HEK293 (cell line): Measurements from ENCODE around the gene PKP3.

Experiments used
- CTCF ChIA-PET: fragments of 350-600 bp; formaldehyde crosslinking; extraction: SDS; loops from one replicate; lab custom pipeline; 2021; ENCODE audit warnings: antibody characterized with exemption; lab: Yijun Ruan, JAX
- POLR2A ChIA-PET: fragments of 300-600 bp; formaldehyde crosslinking; extraction: SDS; loops from one replicate; lab custom pipeline; 2020; ENCODE audit warnings: antibody characterized with exemption, inconsistent platforms; lab: Yijun Ruan, JAX
- H3K27ac ChIP-seq: fragments of 200-500 bp; sonication (Bioruptor generic); 2 replicates; pipeline ENCODE4 v1.5.1; 2014; ENCODE audit warnings: low read depth, low read length, control low read depth, inconsistent platforms; ENCODE audit errors: extremely low read depth
- H3K36me3 ChIP-seq, 2 experiments: fragments of 200-500 bp in 1 of 2; sonication (Bioruptor generic) in 1 of 2; 1 replicate in 1 of 2; 2 replicates in 1 of 2; pipeline ENCODE4 v1.5.1; 2014 to 2017; ENCODE audit warnings: inconsistent platforms in 2 of 2, low read length in 2 of 2; ENCODE audit not compliant: control insufficient read depth in 2 of 2, insufficient read depth in 1 of 2
- H3K4me1 ChIP-seq: fragments of 200-500 bp; sonication (Bioruptor generic); 2 replicates; pipeline ENCODE4 v1.5.1; 2014; ENCODE audit warnings: mild to moderate bottlenecking, low read length, inconsistent platforms; ENCODE audit not compliant: control insufficient read depth, insufficient read depth
- H3K4me3 ChIP-seq: 2 replicates; pipeline ENCODE4 v1.5.1; 2011; ENCODE audit warnings: low read depth, mild to moderate bottlenecking, control low read depth, low read length, moderate library complexity
- H3K9me3 ChIP-seq: fragments of 200-500 bp; sonication (Bioruptor generic); 2 replicates; pipeline ENCODE4 v1.5.1; 2014; ENCODE audit warnings: low read depth, low read length, inconsistent platforms; ENCODE audit not compliant: control insufficient read depth, insufficient read depth
- BCL11B ChIP-seq: fragments of 450-650 bp; formaldehyde crosslinking; IDR thresholded peaks from 2 replicates; pipeline ENCODE4 v1.5.1; 2016; ENCODE audit warnings: low read depth, missing biosample characterization, missing genetic modification characterization
- EGR2 ChIP-seq: fragments of 450-650 bp; formaldehyde crosslinking; IDR thresholded peaks from 2 replicates; pipeline ENCODE4 v1.5.1; 2016; ENCODE audit warnings: low read depth, missing biosample characterization, missing genetic modification characterization
- FEZF1 ChIP-seq: fragments of 450-650 bp; formaldehyde crosslinking; IDR thresholded peaks from 2 replicates; pipeline ENCODE4 v1.5.1; 2016; ENCODE audit warnings: missing biosample characterization, missing genetic modification characterization
- GLIS2 ChIP-seq: fragments of 450-650 bp; formaldehyde crosslinking; IDR thresholded peaks from 2 replicates; pipeline ENCODE4 v1.5.1; 2016; ENCODE audit warnings: missing biosample characterization, missing genetic modification characterization
- KLF1 ChIP-seq: fragments of 450-650 bp; formaldehyde crosslinking; IDR thresholded peaks from 2 replicates; pipeline ENCODE4 v1.5.1; 2016; ENCODE audit warnings: missing biosample characterization, missing genetic modification characterization
- KLF16 ChIP-seq: fragments of 450-650 bp; formaldehyde crosslinking; IDR thresholded peaks from 2 replicates; pipeline ENCODE4 v1.5.1; 2017; ENCODE audit warnings: missing biosample characterization, missing genetic modification characterization
- RBAK ChIP-seq: fragments of 450-650 bp; formaldehyde crosslinking; IDR thresholded peaks from 2 replicates; pipeline ENCODE4 v1.5.1; 2016; ENCODE audit warnings: missing biosample characterization, missing genetic modification characterization
- SP3 ChIP-seq: fragments of 450-650 bp; formaldehyde crosslinking; IDR thresholded peaks from 2 replicates; pipeline ENCODE4 v1.5.1; 2016; ENCODE audit warnings: missing biosample characterization, missing genetic modification characterization
- TCF7L2 ChIP-seq: IDR thresholded peaks from 2 replicates; pipeline ENCODE4 v1.6.1; 2011; ENCODE audit warnings: low read depth, mild to moderate bottlenecking, inconsistent platforms, low read length, moderate library complexity, borderline replicate concordance
- ZBTB17 ChIP-seq: fragments of 450-650 bp; formaldehyde crosslinking; IDR thresholded peaks from 2 replicates; pipeline ENCODE4 v1.5.1; 2016; ENCODE audit warnings: missing biosample characterization, missing genetic modification characterization
- ZBTB20 ChIP-seq: fragments of 450-650 bp; formaldehyde crosslinking; IDR thresholded peaks from 2 replicates; pipeline ENCODE4 v1.5.1; 2016; ENCODE audit warnings: missing biosample characterization, missing genetic modification characterization
- ZBTB21 ChIP-seq: fragments of 450-650 bp; formaldehyde crosslinking; IDR thresholded peaks from 2 replicates; pipeline ENCODE4 v1.5.1; 2017; ENCODE audit warnings: missing biosample characterization, missing genetic modification characterization
- ZBTB48 ChIP-seq: fragments of 450-650 bp; formaldehyde crosslinking; IDR thresholded peaks from 2 replicates; pipeline ENCODE4 v1.5.1; 2016; ENCODE audit warnings: missing biosample characterization, missing genetic modification characterization
- ZBTB6 ChIP-seq: fragments of 450-650 bp; formaldehyde crosslinking; IDR thresholded peaks from 2 replicates; pipeline ENCODE4 v1.5.1; 2017; ENCODE audit warnings: missing biosample characterization, missing genetic modification characterization
- ZNF155 ChIP-seq: fragments of 450-650 bp; formaldehyde crosslinking; IDR thresholded peaks from 2 replicates; pipeline ENCODE4 v1.5.1; 2016; ENCODE audit warnings: missing biosample characterization, missing genetic modification characterization
- ZNF23 ChIP-seq: fragments of 450-650 bp; formaldehyde crosslinking; IDR thresholded peaks from 2 replicates; pipeline ENCODE4 v1.5.1; 2016; ENCODE audit warnings: missing biosample characterization, missing genetic modification characterization, borderline replicate concordance
- ZNF311 ChIP-seq: fragments of 450-650 bp; formaldehyde crosslinking; IDR thresholded peaks from 2 replicates; pipeline ENCODE4 v1.5.1; 2017; ENCODE audit warnings: missing biosample characterization, missing genetic modification characterization, borderline replicate concordance
- ZNF404 ChIP-seq: fragments of 450-650 bp; formaldehyde crosslinking; IDR thresholded peaks from 2 replicates; pipeline ENCODE4 v1.5.1; 2017; ENCODE audit warnings: missing biosample characterization, missing genetic modification characterization
- ZNF473 ChIP-seq: fragments of 450-650 bp; formaldehyde crosslinking; IDR thresholded peaks from 2 replicates; pipeline ENCODE4 v1.5.1; 2017; ENCODE audit warnings: missing biosample characterization, missing genetic modification characterization
- ZNF585B ChIP-seq: fragments of 450-650 bp; formaldehyde crosslinking; IDR thresholded peaks from 2 replicates; pipeline ENCODE4 v1.5.1; 2016; ENCODE audit warnings: missing biosample characterization, missing genetic modification characterization
- ZNF621 ChIP-seq: fragments of 450-650 bp; formaldehyde crosslinking; IDR thresholded peaks from 2 replicates; pipeline ENCODE4 v1.5.1; 2017; ENCODE audit warnings: missing biosample characterization, missing genetic modification characterization
- ZNF670 ChIP-seq: fragments of 450-650 bp; formaldehyde crosslinking; IDR thresholded peaks from 2 replicates; pipeline ENCODE4 v1.5.1; 2016; ENCODE audit warnings: missing biosample characterization, missing genetic modification characterization, low read depth
- ZNF692 ChIP-seq: fragments of 450-650 bp; formaldehyde crosslinking; IDR thresholded peaks from 2 replicates; pipeline ENCODE4 v1.5.1; 2016; ENCODE audit warnings: missing biosample characterization, missing genetic modification characterization
- ZNF701 ChIP-seq: fragments of 450-650 bp; formaldehyde crosslinking; IDR thresholded peaks from 2 replicates; pipeline ENCODE4 v1.5.1; 2016; ENCODE audit warnings: missing biosample characterization, missing genetic modification characterization
- TF ChIP-seq, protein P1 (sequence below): fragments of 450-650 bp; formaldehyde crosslinking; IDR thresholded peaks from 2 replicates; pipeline ENCODE4 v1.5.1; 2016; ENCODE audit warnings: missing biosample characterization, missing genetic modification characterization
- TF ChIP-seq, protein P2 (sequence below): fragments of 450-650 bp; formaldehyde crosslinking; IDR thresholded peaks from 2 replicates; pipeline ENCODE4 v1.5.1; 2016; ENCODE audit warnings: missing biosample characterization, missing genetic modification characterization, borderline replicate concordance

The PKP3 gene

GRCh38 chr11:451738-452137 lies 57.7 kb downstream of the PKP3 start:
- POLR2A ChIA-PET = no interaction called here

GRCh38 chr11:452203-452744 lies 58.3 kb downstream of the PKP3 start:
- POLR2A ChIA-PET = no interaction called here
- no peak overlapping the region for H3K4me3 ChIP-seq
- no peaks in the 10 kb centered on the region for H3K4me1 ChIP-seq
- CTCF ChIA-PET = interaction anchor here (1.2 kb wide), 1 partner anchor 67 kb away, joined by 3 read pairs; no protein-coding TSS in a partner anchor
- H3K36me3 ChIP-seq = peaks cover 0 to 46% of the 10 kb centered on the region in 2 experiments; a peak in 1 of 3 replicates
- H3K27ac ChIP-seq = no peak overlapping the region
- TF ChIP-seq ZNF670 = no peak
- no peak for TF ChIP-seq ZBTB48 (tag by site-specific recombination)
- TF ChIP-seq GLIS2 (tag by site-specific recombination) = no peak
- TF ChIP-seq SP3 = no peak
- no peak for TF ChIP-seq ZNF585B (tag by site-specific recombination)
- no peak for TF ChIP-seq KLF16 (tag by site-specific recombination)
- TF ChIP-seq ZNF155 (tag by site-specific recombination) = no peak
- no peak for TF ChIP-seq ZBTB17 (tag by site-specific recombination)
- TF ChIP-seq EGR2 (tag by site-specific recombination) = no peak
- no peak for TF ChIP-seq ZNF311 (tag by site-specific recombination)
- no peak for TF ChIP-seq ZNF404 (tag by site-specific recombination)
- TF ChIP-seq, protein P1, sequence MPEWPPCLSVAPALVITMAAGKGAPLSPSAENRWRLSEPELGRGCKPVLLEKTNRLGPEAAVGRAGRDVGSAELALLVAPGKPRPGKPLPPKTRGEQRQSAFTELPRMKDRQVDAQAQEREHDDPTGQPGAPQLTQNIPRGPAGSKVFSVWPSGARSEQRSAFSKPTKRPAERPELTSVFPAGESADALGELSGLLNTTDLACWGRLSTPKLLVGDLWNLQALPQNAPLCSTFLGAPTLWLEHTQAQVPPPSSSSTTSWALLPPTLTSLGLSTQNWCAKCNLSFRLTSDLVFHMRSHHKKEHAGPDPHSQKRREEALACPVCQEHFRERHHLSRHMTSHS (tag by site-specific recombination) = no peak
- no peak for TF ChIP-seq KLF1 (tag by site-specific recombination)
- H3K9me3 ChIP-seq = no peaks in the 10 kb centered on the region

More at GRCh38 chr11:451738-452137, 57.7 kb downstream of the PKP3 start:
- Histone ChIP-seq H3K36me3 (peaks cover 0 to 43% of the 10 kb centered on the region in 2 experiments; a peak in 1 of 3 replicates), H3K27ac (no peak overlapping the region), H3K4me3 (no peak overlapping the region), H3K9me3 (no peaks in the 10 kb centered on the region), H3K4me1 (no peaks in the 10 kb centered on the region)
- CTCF ChIA-PET = interaction anchor here (0.6 to 1.0 kb wide), 4 partner anchors 182 to 271 kb away, joined by 3 to 4 read pairs (median 4); no protein-coding TSS in a partner anchor
- TF ChIP-seq EGR2 (tag by site-specific recombination) (no peak), FEZF1 (tag by site-specific recombination) (no peak), ZNF473 (no peak), ZBTB20 (tag by site-specific recombination) (no peak)
- TF ChIP-seq, protein P2, sequence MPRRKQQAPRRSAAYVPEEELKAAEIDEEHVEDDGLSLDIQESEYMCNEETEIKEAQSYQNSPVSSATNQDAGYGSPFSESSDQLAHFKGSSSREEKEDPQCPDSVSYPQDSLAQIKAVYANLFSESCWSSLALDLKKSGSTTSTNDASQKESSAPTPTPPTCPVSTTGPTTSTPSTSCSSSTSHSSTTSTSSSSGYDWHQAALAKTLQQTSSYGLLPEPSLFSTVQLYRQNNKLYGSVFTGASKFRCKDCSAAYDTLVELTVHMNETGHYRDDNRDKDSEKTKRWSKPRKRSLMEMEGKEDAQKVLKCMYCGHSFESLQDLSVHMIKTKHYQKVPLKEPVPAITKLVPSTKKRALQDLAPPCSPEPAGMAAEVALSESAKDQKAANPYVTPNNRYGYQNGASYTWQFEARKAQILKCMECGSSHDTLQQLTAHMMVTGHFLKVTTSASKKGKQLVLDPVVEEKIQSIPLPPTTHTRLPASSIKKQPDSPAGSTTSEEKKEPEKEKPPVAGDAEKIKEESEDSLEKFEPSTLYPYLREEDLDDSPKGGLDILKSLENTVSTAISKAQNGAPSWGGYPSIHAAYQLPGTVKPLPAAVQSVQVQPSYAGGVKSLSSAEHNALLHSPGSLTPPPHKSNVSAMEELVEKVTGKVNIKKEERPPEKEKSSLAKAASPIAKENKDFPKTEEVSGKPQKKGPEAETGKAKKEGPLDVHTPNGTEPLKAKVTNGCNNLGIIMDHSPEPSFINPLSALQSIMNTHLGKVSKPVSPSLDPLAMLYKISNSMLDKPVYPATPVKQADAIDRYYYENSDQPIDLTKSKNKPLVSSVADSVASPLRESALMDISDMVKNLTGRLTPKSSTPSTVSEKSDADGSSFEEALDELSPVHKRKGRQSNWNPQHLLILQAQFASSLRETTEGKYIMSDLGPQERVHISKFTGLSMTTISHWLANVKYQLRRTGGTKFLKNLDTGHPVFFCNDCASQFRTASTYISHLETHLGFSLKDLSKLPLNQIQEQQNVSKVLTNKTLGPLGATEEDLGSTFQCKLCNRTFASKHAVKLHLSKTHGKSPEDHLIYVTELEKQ (tag by site-specific recombination) = no peak

DNA sequence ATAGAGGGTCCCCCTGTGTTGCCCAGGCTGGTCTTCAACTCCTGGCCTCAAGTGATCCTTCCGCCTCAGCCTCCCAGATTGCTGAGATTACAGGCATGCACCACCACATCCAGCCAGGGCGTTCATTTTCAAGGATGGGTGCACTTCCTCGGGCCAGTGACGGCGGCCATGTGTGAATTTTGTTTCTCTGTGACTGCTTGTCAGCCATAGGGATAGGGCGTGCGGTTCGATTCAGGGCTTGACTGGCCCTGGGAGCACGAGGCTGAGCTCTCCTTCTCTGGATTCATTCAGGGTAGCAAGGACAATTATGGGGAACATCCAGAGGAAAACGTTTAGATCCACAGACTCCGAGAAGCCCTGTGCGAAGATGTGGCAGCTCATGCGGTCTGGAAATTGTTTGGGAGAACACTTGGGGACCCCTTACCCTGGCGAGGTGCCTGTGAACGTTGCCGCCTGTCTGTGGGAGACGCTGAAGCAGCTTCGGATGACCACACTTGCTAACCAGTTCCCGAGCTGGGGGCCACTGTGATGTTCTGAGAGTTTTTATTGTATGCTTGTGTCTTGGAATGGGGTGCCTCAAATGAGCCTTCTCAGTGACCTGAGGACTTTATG lies 59.0 kb downstream of the PKP3 start:
- Histone ChIP-seq H3K9me3 (no peaks in the 10 kb centered on the region), H3K4me1 (no peaks in the 10 kb centered on the region), H3K4me3 (no peak overlapping the region), H3K36me3 (peaks cover 0 to 51% of the 10 kb centered on the region in 2 experiments; a peak in 1 of 3 replicates), H3K27ac (no peak overlapping the region)
- ChIA-PET POLR2A (no interaction called here), CTCF (interaction anchor here (0.6 to 1.2 kb wide), 2 partner anchors 66 to 99 kb away, joined by 3 read pairs; no protein-coding TSS in a partner anchor)
- TF ChIP-seq BCL11B (tag by site-specific recombination) (no peak), ZNF692 (no peak), ZBTB21 (tag by site-specific recombination) (no peak), TCF7L2 (no peak), ZBTB6 (no peak), ZNF23 (tag by site-specific recombination) (no peak), ZNF701 (no peak), ZNF621 (tag by site-specific recombination) (no peak), RBAK (no peak)
